NCI-H128 (cell line): ENCODE data around the gene MYO9A.

Experiments used
- DNase-seq: peaks from one replicate; lab custom pipeline; 2025; ENCODE audit not compliant: unreplicated experiment; lab: John Stamatoyannopoulos, UW

MYO9A gene, protein sequence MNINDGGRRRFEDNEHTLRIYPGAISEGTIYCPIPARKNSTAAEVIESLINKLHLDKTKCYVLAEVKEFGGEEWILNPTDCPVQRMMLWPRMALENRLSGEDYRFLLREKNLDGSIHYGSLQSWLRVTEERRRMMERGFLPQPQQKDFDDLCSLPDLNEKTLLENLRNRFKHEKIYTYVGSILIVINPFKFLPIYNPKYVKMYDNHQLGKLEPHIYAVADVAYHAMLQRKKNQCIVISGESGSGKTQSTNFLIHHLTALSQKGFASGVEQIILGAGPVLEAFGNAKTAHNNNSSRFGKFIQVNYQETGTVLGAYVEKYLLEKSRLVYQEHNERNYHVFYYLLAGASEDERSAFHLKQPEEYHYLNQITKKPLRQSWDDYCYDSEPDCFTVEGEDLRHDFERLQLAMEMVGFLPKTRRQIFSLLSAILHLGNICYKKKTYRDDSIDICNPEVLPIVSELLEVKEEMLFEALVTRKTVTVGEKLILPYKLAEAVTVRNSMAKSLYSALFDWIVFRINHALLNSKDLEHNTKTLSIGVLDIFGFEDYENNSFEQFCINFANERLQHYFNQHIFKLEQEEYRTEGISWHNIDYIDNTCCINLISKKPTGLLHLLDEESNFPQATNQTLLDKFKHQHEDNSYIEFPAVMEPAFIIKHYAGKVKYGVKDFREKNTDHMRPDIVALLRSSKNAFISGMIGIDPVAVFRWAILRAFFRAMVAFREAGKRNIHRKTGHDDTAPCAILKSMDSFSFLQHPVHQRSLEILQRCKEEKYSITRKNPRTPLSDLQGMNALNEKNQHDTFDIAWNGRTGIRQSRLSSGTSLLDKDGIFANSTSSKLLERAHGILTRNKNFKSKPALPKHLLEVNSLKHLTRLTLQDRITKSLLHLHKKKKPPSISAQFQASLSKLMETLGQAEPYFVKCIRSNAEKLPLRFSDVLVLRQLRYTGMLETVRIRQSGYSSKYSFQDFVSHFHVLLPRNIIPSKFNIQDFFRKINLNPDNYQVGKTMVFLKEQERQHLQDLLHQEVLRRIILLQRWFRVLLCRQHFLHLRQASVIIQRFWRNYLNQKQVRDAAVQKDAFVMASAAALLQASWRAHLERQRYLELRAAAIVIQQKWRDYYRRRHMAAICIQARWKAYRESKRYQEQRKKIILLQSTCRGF (N-terminal part only)

DNA sequence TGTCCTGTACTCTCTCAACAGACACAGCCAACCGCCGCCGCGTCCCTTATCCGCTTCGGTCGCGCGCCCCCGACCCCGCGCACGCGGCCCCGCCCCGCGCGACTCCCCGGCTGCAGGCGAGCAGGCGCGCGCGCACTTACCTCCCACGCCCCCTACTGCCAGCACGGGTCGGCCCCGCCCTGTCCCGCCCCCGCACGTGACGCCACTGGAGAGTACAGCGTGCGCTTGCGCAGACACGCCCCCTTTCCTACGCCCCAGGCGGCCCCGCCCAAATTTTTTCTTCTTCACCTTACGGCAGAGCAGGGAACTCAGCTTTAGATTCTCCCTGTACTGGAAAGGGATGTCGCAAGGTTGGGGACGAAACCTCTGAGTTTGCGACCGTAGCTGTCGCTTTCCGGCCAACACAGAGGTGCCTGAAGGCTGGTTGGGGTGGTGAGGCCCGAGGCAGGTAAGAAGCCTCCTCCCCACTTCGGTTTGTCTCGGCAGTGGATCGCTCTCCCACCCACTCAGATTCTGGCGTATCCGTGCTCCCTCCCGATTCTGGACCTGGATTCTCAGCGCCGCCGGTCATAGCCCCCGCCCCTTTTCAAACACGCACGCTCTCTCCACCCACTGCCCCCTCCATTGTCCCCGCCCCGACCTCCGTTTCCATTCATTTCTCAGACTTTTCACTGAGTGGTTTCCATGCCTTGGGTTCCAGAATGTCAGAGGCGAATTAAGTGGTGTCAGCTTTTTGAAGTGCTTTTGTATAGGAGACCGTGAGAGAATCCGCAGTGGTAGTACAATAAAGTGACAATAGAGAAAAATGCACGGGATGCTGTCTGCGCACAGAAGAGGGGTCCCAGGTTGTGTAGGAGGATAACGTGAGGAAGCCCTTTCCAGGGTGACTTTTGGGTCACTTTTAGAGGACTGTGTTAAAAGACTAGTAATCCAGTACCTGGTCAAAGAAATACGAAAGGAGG is at the start of gene MYO9A, which contains the start of gene SENP8:
MYO9A (minus strand) TSS at position 134 of the 962 bp plus-strand sequence. CDS start 71,587 bp downstream, outside the sequence.
SENP8 (plus strand) TSS at position 387 of the 962 bp plus-strand sequence. CDS start 21,221 bp downstream, outside the sequence.
- peak; percentile 88 for DNase-seq

DNA sequence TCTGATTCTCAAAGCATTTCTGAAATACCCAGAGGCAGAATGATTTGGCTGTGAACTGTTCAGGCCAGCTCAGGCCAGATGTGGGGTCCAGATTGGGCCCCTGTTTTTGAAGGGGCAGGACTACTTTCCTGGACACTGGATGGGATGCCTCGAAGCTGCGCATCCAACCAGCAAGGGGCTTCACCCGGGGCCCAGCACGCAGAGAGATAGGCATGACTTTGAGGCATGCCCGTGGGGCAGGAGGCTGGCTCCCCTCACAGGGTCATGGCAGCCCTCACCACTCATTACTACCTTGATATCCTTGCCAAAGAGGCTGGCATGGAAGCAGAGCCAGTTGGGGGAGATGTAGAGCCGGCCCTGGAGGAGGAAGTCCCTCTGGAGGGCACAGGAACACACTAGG is 49.5 kb upstream of the MYO9A start:
- no peak for DNase-seq

DNA sequence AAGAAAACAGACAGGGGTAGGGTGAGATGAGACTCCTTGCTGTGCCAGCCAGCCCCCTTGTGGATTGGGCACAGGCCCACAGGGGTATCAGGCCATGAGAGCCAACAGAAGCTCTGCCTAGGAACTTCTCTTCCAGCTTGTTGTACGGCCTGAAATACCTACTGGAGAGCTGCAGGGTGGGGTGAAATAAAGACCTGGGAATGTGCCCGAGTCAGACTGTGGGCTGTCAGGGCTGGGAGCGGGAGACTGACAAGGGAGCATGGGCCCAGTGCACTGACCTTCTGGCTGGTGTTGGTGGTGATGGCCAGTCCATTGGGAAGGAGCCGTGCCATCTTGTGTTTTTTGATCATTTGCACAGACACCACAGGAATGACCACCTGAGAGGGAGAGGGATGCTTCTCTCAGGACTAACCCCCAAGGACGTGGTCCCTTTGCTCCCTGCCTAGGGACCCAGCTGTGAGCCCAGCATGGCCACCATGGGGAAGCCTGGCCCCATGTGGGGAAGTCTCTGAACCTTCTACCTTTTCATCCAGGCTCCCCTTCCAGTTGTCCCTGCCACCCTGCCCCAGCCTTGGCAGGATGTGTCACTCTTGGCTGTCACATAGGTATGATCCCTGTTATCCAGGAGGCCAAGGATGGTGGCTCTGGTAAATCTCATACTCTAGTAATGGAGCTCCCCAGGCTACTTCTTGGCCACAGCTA is 48.9 kb upstream of the MYO9A start:
- no peak for DNase-seq

DNA sequence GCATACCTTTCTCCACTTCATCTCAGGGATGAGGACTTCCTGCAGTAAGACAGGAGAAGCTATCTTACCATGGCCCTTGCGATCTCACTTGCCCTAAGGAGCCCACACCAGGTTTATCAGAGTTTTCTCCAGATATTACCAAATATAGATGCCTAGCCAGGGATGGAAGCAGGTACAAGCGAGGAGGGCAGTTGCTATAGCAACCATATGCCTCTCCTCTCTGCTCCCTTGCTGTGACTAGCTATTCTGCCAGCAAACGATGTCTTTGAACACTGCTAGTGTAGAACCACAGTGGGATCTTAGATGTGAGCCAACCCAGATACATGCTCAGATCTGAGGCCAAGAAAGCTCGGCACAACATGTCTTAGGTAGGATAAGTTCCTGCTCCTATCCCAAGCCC is 45.8 kb upstream of the MYO9A start:
- no peak for DNase-seq

DNA sequence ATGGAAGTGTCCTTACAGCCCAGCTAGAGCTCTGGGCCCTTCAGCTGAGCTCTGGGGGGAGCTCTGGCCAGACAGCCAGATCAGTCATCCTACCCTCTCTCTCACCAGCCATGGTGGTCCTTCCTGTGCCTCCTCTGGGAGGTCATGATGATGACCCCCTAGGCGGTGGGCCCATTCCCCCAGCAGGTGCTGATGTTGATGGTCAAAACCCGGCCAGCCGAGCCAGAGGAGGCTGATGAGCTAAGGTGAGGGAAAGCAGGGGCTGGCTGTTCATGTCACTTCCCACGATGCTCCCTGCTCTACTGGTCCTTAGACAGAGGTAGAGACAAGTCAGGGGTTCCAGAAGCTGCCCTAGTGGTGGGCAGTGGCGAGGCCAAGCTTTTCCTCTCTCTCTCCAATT is 44.6 kb upstream of the MYO9A start:
- DNase-seq: no peak

DNA sequence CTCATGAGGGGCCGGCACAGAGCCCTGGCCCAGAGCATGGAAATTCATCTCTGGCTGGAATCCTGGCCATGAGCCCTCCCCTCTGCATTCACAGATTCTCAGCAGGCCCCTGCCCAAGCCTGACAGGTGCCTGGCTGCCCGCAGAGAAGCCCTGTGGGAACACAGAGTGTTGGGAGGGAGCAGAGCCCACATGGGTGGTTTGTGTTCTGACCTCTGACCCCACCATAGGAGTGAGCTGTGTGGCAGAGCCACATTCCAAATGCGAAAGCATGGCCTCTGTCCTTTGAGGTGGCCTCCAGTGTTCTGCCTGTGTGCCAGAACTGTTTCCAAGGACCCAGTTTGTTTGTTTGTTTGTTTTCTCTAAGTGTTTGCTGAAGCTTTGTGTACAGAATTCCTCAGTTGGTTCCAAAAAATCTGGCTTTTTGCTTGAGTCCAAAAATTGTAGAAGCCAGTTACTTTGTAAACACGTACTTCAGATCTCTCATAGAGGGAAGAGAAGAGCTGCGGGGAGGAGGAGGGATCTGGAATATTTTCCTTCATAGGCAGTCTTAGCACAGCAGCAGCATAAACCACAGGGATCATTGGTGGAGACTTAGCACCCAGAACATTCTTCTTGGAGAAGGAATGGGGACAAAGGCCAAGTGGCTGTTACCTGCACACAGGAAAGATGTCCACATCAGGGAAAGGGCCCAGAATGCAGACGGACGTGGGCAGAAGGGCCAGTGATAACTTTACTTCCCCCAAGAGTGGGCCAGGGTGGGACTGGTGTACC is 43.6 kb upstream of the MYO9A start:
- DNase-seq: no peak

DNA sequence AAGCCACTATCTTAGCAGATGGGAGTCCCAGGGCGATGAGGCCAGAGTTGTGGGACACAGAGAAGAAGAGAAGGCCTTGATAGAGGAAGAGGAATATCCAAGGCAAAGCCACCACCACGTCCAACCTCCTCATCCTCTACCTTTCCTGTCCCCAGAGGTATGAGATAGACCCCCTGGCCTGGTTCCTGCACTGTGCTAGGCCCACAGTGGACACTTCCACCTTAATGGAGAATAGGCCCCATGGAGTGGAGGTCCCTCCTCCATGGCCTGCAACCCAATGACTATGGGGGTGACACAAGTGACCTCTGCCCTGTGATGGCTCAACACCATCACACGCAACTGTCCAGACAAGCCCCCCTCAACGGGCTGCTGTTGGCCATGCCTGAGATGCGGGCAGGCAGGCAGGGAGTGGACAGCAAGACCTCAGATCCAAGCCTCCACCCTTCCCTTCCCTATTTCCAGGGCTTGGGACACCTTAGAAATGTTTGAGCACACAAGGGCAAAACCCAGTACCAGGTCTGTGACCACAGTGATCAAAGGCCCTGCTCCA is 42.8 kb upstream of the MYO9A start:
- no peak for DNase-seq

DNA sequence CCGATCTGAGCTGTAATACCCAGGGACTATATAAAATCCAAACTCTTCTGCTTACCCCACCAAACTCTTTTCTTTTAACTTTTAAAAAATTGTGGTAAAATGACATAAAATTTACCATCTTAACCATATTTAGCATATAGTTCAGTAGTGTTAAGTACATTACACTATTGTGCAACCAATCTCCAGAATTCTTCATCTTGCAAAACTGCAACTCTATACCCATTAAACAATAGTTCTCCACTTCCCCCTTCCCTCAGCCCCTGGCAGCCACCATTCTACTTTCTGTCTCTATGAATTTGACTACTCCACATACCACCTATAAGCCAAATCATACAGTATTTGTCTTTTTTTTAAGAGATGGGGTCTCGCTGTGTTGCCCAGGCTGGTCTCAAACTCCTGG is 39.0 kb upstream of the MYO9A start:
- no peak for DNase-seq

DNA sequence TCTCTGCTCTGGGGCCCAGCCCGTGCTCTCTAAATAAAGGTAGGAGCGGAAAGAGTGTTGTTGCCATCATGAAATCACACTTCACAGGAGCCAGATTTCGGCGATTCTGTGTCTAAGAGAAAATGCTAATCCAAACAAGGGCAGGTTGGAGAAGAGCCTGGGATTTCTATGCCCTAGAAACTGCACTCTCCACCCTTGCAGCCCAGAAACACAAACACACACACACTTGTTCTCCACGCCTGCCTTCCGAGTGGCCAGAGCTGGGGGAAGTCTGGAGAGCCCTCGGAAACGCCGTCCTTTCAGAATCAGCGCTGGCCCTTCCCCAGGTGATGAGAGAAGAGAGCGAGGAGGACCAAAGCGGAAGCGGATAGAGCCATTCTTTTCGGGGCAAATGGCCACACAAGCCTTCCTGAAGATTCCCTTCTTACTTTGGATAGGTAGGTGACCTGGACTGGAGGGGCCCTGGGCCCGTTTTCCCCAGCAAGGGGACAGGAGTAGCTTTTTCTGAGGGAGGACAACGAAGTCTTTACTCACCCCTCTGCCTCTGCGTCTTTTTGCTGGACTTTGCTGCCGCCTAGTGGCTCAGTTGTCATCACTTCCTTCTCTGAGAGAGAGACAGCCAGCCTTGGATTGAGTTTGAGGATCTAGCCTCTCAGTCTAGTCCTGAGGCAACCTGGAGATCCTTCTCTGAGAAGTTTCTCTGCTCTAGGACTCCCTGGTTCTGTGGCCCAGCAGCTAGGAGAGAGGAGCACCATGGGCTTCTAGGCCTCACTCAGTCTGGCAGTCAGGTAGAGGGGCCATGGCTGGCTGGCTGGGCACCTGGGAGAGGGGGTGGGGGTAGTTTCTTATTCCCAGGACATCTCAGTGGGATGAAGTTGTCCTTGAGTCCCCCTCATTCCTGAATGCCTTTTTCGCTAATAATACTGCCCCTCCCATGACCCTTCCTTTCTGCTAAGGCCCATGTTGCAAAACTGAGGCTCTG is 38.0 kb upstream of the MYO9A start:
- DNase-seq: peak; percentile 75

DNA sequence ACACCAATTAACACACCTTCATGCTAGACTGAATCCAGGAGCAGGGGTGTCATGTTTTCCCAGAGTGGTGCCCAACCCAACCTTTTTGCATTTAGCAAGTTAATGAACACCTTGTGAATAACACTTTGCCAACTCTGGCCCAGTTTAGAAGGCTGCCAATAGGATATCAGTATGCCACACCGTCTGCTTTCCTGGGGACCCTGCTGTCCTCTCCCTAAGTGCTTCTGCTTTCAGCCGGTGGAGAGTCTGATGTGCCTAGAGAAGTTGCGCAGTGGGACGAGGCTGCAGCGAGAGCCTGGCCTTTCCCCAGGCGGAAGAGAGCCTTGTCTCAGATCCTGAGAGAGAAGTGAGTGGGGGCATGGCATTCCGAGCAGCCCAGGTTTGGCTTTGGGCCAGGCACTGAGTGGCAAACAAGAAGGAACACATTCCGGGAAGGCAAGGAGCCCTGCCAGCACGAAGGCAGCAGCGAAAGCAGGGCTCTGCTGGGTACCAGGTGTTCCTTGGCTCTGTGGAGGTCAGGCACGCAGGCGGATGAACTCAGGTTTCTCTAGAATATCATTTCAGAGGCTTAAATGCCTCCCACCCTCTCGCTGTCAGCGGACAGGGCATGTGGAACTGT is 37.2 kb upstream of the MYO9A start:
- DNase-seq: peak; percentile 67

DNA sequence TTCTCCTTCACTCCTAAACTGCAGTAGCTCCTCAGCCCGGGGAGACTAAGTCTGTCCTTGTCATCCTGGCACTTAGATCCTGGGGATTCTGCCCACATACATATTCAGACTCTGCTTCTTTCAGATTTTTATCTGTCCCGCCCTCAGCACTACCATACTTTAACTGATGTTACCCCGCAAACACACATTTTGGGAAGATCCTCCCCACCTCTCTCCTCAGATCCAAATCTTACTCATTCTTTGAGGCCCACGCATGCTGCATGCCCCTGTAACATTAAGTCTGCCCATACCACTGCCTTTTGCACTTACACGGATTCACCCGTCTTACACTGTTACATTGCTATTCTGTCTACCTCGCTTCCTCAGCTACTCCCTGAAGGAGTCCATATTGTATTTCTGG is 36.4 kb upstream of the MYO9A start:
- DNase-seq: no peak

DNA sequence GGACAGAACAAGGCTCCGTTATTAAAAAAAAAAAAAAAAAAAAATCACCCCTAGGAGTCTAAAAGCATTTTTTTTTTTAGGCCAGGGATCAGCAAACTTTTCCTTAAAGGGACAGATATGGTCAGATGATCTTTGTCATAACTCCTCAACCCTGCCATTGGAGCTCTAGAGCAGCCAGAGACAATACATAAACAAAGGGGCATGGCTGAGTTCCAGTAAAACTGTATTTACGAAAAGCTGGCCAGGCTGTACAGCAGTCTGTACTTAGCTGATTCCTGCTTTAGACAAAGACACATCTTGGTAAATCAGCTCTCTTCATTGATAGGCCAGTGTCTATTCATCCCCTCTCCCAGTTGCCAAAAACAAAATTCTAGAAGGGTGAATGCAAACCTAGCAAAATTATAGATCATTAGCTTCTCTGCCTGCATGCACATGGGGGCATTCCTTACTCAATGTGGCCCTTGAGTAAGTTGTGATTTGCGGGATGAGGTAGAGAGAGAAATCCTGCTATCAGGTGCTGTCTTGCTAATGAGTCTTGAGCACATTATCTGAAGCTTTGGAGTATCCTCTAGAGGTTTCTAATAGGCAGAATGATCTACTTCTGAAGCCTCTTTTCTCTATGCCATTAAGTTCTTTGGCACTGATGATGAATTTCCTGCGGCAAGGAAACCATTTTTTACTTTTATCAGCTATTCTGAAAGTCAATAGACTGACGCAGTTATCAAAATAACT is 35.5 kb upstream of the MYO9A start:
- DNase-seq: no peak

DNA sequence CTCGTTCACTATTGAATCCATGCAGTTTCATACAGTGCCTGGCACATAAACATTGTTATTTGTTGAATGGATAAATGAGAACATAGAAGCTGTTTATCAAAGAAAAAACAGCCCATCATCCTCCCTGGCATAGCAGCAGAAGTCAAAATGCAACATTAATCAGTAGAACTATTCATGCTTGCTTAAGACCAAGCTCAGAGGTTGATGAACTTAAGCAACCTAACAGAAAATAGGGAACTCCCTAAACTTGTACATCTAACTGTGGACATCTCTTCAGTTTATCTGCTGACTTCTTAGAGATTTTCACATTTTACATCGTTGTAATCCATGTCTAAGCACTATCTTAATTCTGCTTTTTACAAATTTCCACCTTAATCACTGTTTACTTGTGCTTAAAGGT is 29.5 kb upstream of the MYO9A start:
- DNase-seq: no peak

DNA sequence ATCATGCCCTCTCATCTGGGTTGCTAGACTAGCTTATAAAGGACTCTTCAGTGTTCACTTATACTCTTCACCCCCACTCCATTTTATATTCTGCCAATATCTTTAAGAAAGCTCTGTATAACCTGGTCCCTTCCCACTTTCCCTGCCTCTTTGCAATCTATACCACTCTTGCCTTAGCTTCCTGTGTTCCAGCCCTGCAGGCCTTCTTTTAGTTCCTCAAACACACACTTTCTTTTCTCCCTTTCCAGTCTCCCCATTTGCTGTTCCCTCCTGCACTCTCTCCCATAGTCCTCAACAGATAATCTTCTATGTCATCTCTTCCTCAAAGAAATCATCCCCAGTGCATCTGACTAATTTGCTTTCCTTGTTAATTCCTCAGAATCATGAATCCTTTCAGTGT is 29.0 kb upstream of the MYO9A start:
- no peak for DNase-seq

DNA sequence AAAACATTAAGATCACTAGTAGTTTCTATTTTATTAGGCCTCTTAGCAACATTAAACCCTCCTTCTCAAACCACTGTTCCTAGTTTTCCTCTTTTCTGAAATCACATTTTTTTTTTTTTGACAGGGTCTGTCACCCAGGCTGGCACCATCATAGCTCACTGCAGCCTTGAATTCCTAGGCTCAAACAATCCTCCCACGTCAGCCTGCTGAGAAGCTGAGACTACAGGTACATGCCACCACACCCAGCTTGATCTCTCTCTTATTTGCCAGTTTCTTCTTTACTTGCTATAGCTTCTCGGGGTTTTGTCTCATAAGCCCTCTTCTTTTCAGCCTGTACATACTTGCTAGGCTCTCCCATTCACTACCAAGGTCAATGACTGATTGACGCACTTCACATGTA is 28.3 kb upstream of the MYO9A start:
- no peak for DNase-seq
